Measurements from ENCODE around the gene DPEP2.

DNA sequence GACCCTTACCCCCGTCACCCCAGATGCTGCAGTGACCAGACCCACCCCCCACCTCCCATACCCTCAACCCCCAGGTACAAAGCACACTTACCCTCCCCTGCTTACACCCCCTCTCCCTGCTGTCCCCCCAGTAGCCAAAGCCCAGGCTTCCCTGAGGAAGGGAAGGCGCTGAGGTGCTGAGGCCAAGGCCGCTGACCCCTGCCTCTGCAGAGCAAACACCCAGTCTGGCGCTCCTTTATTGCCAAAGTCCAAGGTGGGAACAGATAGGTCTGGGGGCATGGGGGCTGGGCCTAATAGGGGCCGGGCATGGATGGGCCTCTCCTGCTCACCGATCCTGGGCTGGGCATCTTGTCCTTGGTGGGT is 56.0 kb downstream of the DPEP2 start:
- TF ChIP-seq, protein P1, sequence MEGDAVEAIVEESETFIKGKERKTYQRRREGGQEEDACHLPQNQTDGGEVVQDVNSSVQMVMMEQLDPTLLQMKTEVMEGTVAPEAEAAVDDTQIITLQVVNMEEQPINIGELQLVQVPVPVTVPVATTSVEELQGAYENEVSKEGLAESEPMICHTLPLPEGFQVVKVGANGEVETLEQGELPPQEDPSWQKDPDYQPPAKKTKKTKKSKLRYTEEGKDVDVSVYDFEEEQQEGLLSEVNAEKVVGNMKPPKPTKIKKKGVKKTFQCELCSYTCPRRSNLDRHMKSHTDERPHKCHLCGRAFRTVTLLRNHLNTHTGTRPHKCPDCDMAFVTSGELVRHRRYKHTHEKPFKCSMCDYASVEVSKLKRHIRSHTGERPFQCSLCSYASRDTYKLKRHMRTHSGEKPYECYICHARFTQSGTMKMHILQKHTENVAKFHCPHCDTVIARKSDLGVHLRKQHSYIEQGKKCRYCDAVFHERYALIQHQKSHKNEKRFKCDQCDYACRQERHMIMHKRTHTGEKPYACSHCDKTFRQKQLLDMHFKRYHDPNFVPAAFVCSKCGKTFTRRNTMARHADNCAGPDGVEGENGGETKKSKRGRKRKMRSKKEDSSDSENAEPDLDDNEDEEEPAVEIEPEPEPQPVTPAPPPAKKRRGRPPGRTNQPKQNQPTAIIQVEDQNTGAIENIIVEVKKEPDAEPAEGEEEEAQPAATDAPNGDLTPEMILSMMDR (IDR thresholded peaks at IDR 0.05): no peak
- no peak for TF ChIP-seq POLR2A (IDR thresholded peaks at IDR 0.05)
